GM21423 (cell line): Measurements from ENCODE around the gene SEC61A1.

Experiments
- ATAC-seq: cut with Tn5 transposase; IDR thresholded peaks from one replicate; pipeline ENCODE4 v1.9.1; 2021; ENCODE audit warnings: mild to moderate bottlenecking, moderate library complexity; ENCODE audit not compliant: unreplicated experiment

The SEC61A1 gene

DNA sequence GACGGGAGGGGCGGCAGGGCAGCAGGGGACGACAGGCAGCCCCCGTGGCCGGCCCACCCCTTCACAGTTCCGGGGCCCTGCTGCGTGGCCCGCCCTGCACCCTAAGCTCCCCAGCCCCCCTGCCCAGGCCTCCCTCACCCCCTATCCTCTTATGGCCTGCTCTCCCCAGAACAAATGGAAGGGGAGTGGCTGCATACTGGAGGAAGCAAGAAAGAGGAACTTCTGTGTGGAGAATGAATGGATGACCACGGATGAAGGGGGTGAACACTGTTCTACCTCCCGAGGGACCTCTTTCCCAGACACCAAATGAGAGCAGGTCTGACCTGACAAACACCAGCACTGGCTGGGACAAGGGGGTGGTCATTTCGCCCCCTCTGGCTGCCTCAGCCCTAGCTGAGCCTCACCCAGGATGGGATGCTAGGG lies 25.0 kb downstream of the SEC61A1 start:
- ATAC-seq: no peak

DNA sequence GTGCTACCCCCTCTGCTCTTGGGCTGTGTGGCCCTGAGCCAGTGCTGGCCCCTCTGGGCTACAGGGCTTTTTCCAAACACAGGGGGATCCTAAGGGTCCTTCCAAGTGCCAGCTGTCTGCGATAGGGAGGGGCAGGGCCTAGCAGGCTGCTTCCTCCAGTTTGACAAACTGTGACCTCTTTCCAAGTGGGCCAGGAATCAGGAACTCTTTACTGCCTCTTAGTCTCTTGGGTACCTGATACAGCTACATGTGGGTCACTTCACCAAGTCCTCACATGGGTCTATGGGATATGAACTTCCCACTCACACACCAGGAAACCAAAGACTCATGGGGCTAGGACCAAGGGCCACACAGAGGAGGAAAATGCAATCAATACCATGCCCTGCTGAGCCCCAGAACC lies 25.4 kb downstream of the SEC61A1 start:
- ATAC-seq: no peak

DNA sequence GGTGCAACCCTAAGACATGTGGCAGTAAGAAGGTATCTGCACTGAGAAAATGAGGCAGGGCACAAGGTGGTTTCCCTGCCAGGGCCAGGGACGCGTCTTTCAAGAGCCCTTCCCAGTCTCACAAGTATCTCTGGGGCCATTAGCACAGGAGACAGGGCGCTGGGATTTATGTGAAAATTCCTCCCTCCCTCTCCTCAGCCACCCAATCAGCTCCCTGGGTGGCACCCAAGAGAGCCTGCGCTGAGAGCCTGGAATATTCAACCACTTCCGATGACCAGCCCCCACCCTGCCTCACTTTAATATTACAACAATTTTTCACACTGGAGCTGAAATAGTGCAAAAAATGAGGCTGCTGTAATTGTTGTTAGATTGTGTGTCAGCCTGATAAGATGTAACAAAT lies 26.1 kb downstream of the SEC61A1 start:
- no peak for ATAC-seq

DNA sequence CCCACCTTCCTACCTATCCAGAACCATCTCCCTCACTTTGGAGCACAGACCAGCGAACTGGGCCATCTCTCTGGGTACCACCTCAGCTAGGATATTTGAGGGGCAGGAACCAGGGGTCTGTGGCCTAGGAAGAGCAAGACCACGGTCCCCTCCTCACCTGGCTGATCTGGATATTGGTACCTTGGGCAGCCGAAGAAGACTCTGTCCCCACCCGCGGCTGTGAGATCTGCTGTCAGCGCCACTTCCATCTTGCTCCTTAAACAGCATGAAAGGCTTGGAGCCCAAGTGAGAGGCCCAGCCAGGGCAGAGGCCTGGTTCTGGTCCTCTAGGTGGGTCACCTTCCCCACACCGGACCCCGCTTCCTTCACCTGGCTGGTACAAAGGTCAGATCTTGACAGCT lies 26.6 kb downstream of the SEC61A1 start:
- ATAC-seq: no peak

DNA sequence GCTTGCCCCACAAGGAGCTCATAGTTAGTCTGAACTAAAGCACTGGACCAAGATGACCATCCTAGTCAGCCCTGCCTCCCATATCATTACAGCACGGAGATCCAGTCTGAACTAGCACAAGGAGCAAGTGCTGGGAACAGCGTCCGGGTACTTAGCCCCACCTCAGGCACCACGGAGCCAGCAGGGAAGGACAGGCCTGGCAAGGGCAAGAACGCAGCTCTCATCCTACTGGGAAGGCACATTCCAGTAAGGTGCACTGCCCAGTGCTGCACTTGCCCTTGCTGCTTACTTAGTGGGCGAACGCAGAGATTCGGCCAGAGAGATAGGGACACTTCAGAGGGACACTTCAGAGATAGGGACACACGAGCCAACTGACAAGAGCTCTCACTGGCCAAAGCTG lies 27.6 kb downstream of the SEC61A1 start:
- no peak for ATAC-seq

DNA sequence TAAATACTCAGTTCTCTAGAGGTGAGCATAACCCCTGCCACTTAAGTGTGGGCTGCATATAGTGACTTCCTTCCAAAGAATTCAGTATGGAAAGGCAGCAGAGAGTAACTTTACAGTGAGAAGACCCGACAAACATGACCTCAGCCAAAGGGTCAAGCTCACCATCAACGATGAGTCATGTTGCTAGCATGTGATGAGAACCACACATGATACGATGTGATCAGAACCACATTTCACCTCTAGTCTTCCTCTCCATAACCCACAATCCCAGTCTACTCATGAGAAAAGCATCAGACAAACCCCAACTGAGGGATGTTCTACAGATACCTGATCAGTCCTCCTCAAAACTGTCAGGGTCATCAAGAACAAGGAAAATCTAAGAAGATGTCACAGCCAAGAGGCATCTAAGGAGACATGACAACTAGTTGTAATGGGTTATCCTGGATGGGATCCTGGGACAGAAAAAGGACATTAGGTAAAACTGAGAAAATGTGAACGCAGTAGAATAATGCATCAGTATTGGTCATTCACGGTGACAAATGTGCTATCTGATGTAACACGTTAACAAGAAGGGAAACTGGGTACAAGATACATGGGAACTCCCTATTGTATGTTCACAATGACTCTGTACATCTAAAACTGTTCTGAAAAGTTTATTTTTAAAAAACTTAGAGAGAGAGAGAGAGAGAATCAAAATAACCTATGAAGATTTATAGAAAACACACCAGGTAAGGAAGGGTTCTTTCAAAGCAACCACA lies 28.3 kb downstream of the SEC61A1 start:
- no peak for ATAC-seq

DNA sequence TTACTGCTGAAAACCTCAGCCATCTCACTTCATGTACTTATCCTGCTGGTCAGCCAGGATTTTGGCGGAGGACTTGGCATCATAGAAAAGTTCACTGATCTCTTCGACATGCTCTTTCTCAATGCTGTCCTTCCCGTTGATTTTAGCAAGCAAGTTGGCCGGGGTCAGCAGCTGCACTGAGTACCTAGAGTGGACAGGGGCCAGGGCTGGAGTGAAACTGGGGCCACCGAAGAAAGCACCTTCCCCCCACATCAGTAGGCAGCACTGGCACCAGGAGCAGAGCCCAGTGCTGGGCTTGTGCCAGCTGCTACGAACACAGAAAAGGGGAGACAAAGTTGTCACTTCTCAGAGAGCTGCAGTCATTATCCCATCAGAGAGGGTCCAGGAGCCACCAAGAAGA lies 29.0 kb downstream of the SEC61A1 start:
- ATAC-seq: no peak

DNA sequence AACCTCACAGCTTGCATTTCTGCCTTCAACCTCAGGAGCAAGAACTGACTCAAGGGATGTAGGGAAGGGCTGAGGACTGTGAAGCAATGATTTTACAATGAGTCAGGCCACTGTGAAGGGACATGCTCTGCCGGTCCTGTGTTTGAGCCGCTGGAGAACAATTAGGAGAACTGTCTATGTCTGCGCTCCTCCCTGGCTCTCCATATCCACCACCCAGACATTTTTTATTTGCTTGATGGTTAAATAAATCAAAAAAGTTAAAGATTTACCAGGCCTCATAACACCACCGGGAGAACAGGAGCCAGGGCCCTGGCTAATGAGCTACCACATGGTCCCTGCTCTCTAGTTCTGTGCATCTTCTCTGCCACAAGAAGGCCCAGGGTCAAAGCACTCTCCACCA lies 29.6 kb downstream of the SEC61A1 start:
- no peak for ATAC-seq

DNA sequence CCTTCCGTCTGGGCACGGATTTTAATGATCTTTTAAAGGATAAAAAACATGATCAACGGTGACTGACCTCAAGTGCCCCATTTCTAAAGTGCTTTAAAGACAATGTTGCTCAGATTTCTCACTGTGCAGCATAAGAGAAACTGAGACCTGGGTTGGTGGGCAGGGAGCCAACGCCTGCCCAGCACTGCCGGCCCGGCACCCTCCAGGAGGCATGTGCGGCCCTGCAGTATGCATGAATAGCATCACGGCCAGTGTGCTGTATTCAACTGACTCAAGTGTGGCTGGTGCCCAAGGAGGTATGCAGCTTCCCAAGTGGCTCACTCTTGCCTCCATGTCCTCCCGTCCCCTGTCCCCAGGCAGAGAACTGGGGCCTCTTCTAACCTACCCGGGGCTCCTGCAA lies 30.3 kb downstream of the SEC61A1 start:
- ATAC-seq: no peak

DNA sequence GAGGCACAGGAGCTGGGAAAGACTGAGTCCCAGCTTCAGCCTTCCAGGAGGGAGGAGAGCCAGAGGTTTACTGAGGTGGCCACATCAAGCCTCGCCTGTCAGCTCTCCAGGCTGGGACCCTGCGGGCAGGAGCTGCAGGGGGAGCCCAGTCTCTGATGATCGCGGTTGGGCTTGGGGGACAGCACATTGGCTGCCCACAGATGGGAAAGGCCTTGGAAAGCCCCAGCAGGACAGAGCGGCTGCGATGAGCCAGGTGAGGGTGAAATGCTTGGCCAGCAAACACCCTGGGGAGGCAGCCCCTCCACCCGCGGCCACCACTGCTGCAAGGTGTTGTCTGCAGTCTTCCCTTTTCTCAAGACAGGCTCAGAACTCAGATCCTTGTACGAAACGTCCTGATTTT lies 31.2 kb downstream of the SEC61A1 start:
- ATAC-seq: no peak

DNA sequence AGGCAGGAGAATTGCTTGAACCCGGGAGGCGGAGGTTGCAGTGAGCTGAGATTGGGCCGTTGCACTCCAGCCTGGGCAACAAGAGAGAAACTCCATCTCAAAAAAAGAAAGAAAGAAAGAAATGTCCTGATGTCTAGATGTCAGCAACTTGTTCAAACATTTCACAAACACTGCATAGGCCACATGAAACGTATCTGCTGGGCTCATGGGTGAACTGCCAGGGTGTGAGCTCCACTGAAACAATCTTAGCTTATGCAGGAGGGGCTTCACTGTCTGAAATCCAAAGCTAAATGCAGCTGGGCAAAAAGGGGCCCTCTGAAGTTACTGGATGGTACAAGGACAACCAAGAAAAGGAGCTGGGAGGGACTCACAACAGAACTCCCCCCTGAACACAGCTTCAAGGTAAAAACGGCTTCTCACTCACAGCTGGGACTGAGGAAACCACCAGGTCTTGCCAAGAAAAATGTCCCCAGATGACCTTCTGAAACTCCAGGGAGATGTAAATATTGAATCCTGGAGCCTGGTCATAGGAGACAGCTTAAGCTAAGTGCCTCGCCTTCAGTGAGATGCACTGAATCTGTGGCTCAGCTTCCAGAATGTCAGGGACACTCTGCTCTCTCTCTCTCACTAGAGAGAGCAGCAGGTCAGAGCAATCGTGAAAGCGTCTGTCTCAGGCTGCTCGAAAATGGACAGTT lies 31.9 kb downstream of the SEC61A1 start:
- ATAC-seq: no peak

DNA sequence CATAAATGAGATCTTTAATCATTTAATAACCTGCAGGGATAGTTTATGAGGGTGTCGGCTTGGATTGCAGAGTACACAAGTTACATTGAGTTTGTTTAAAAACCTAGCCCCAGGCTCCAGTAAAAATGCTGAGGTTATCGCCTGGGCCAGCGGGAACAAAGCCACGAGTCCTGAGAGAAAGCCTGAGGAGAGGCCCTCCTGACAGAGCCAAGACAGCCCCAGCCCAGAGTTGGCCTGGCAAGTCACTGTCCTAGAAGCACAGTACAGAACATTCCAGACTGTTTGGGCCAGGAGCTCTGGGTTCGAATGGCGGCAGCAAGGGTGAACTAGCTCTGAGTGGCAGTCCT lies 32.4 kb downstream of the SEC61A1 start:
- no peak for ATAC-seq

DNA sequence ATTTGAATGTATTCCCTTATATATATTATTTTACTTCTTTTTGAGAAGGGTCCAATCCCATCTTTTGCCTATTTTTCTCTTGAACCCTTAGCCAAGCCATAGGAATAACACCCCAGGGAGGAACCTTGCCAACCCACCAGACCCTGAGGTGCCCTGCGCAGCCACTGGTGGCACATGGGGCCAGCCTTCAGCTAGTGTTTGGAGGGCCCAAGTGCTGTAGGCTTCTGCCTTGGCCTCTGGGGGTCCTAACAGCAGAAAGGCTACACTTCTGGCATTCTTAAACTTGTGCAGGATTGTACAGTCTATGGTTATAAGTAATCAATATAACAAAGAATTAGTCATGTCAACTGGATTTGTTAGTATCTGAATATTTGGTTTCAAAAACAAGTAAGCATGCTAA lies 36.9 kb downstream of the SEC61A1 start:
- no peak for ATAC-seq

DNA sequence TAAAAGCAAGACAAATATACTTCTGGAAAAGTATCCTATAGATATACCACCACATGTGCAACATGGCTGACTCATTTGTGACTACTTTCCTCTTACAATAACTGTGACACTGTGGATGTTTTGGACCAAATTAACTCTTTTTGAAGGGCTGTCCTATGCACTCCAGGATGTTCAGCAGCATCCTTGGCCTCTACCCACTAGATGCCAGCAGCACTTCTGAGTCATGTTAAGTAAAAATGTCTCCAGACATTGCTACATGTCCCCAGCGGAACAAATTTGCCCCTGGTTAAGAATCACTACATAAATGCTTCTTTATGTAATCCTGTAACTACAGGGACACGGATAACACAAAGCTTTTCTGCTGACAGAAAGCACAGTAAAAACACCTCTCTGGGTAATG lies 39.3 kb downstream of the SEC61A1 start:
- ATAC-seq: no peak

DNA sequence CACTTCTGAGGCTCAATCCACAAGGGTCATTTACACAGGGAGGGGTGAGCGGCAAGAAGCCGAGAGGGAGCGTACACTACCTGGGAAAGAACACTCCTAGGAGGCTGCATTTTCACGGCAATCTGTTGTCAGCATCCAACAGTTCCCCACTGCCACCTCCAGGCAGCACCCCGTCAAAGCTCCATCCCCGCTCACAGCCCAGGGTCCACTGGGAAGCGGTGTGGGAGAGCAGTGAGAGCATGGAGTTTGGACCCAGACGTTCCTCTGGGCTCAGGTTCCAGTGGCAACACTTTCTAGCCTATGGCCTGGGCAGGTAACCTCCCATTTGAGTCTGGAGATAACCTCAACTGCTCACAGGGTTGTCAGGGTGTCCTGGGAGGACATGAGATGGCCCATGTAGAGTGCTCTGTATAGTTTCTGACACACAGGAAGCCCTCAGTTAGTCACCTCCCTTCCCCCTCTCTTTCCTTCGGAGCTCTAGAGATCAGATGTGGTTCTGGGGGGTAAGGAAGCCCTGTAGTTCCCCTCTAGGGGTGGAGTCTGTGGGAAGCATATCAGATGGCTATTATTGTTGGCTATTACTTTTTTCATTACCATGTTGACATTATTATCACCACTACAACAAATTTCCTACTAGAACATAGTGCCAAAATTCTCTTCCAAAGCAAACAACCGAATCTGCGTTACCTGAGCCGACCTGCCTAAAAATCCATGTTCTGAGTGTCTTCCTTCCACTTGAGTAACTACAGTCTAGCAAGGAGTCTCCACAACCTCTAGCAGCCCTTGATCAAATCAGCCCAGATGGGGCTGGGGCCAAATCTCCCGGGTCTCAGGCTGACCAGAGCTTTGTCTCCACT lies 42.3 kb downstream of the SEC61A1 start:
- ATAC-seq: no peak

DNA sequence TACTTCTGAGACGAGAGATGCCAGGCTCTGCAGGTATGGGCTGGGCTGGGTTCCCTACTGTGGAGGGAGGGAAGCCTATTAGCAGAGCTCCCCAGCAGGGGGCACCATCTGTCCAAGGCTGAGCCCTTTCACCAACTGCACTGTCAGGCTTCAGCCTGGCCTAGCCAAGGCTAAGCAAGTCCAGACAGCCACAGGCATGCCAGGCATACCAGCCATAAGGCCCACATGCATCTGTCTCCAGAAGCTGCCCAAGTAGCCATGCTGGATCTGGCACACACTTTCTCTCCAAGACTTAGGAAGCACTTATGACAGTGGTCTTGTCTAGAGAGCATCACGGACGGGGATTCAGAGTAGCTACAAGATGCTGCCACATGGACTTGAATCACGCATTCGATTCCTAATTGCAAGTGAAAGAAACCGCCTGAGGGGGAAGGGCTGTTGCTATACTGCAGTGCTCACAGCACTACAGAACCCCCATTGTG lies 43.0 kb downstream of the SEC61A1 start:
- peak; percentile 87 for ATAC-seq

DNA sequence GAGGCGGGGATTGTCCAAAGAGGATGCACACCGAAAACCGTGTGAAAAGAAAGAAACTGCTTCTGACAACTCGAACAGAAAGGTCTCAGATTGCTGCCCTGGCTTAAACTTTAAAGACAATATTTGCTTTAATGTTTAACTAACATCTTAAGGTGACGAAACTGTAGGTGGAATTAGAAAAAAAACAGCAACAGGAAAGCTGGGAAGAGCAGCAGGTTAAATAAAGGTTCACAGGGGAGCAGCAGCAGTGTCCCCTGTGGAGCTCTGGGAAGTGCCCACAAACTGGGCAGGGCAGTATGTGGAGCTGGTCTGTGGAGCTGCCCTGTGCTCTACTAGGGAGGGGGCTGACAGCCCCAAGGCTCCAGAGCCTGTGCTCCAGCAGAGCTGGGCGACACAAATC lies 46.0 kb downstream of the SEC61A1 start:
- ATAC-seq: no peak

DNA sequence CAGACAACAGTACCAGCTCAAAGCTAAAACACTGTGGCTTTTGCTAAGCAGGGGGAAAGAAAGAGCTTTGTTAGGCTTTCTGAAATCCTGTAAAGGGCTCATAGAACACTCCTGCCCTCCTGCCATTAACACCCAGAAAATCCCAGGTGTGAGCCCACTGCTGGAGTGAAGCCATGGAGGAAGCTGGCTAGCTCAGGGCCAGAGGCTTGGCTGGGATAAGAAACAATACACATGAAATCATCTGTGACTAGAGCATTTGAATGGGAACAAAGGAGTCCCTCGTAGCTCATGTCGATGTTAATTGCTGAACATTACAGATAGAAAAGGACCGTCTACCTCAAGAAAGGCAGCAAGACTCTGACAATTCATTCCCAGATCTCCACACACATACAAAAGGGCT lies 47.9 kb downstream of the SEC61A1 start:
- ATAC-seq: no peak

DNA sequence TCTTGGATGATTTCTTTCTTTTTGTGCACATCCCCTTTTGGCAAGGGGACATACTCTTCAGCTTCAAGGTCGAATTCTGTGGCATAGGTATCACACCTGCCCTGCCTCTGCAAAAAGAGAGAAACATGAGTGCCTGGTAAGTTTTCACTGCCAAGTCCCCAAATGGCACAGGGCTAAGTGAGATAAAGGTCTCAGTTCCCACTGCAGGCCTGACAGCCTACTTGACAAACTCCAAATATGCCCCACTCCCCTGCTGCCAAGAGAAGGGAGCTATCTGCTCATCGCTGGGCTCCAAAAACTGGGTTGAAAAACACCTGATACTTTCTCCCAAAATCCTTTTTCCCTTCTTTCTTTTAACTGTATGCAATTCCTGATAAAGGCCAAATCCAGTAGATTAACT lies 48.4 kb downstream of the SEC61A1 start:
- ATAC-seq: no peak

DNA sequence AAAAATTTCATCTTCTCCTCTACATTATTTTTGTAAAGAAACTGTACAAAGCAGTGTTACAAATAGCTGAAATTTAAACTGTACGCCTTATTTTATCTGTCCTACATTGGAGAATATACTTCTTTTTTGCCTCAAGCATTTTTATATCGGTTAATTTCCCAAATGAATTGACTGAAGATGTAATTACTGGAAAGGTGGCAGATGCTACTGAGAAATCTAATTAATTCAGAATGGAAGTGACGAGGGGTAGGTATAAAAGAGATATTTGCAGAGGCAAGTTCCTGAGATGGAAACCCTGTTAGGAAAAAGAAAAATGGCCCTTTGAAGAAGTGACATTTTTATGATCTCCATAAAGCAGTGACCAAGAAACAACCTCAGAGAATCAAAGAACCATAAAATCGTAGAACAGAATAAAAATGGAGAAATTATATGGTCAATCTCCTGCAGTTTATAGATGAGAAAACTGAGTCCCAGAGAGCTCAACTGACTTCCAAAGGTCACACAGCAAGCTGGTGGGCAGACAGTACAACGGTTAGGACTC lies 51.0 kb downstream of the SEC61A1 start:
- ATAC-seq: no peak

DNA sequence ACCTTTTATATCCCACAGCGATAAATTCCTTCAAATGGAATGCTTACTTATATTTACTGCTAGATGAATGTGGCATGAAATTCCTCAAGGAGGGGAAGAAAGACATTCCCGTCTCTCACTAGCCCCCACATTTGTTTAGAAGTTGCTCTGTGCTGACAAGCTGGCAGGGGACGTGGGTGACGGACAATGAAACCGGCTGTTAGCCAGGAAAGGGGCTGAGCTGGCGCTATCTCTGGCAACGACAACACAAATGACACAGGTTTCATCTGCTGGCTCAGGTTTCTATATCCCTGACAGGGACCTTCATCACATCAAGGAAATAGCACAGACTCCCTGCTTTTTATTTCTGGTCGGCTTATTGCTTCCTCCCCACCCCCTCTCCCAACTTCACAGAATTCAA lies 55.6 kb downstream of the SEC61A1 start:
- no peak for ATAC-seq
